HCT116 (cell line): ENCODE measurements around the gene SVIL. TPM values are rescaled to one million over a fixed set of nuclear protein-coding genes. Genes with fewer than 3 reads are reported as not detected.

Source experiments
- ATAC-seq: fragments of 200-7000 bp; cut with Tn5 transposase; 2 replicates; pipeline ENCODE4 v1.9.1; 2020; ENCODE audit warnings: mild to moderate bottlenecking, moderate library complexity
- BruUV-seq: library from RNA; stranded (reverse); fragments of 400-500 nt; replicated peaks from 2 replicates; lab custom pipeline; 2021; lab: Mats Ljungman, UMichigan
- CTCF ChIA-PET: fragments of 300-600 bp; sonication (Branson Sonifier 250); formaldehyde crosslinking; loops from one replicate; lab custom pipeline; 2021; ENCODE audit warnings: antibody characterized with exemption; lab: Charles Lee
- POLR2A ChIA-PET: fragments of 300-600, 350-600 bp; sonication (Branson Sonifier 250); formaldehyde crosslinking; loops from one replicate; lab custom pipeline; 2021; ENCODE audit warnings: antibody characterized with exemption; lab: Charles Lee
- RAD21 ChIA-PET, 2 experiments: fragments of 300-600 bp; sonication (Branson Sonifier 250); formaldehyde crosslinking; loops; one replicate each; lab custom pipeline; 2023; ENCODE audit warnings: low total read pairs in 2 of 2; ENCODE audit not compliant: uncharacterized antibody in 2 of 2, unreplicated experiment in 2 of 2, low non-redundant PET in 1 of 2; lab: Charles Lee
- DNase-seq: peaks from one replicate; pipeline ENCODE4 v3.0.0-alpha.2; 2010; ENCODE audit warnings: low read depth, low spot score
- H2AFZ ChIP-seq: fragments of 200-600 bp; shearing (Covaris generic), sonication (generic); 2 replicates; pipeline ENCODE4 v1.6.1; 2017; ENCODE audit warnings: low read depth, mixed run types, mixed read lengths, antibody characterized with exemption, low read length; ENCODE audit not compliant: poor library complexity, severe bottlenecking
- H3K27ac ChIP-seq: 2 replicates; pipeline ENCODE4 v1.5.1; 2012; ENCODE audit warnings: low read depth, low read length
- H3K27me3 ChIP-seq: fragments of 200-600 bp; sonication (generic); 2 replicates; pipeline ENCODE4 v1.6.1; 2016; ENCODE audit warnings: mixed run types, low read length, mixed read lengths; ENCODE audit not compliant: insufficient read depth
- H3K36me3 ChIP-seq, 2 experiments: fragments of 200-500 bp in 1 of 2; fragments of 200-600 bp in 1 of 2; sonication (Bioruptor generic) in 1 of 2; sonication (generic) in 1 of 2; 2 replicates each; pipeline versions ENCODE4 v1.5.1 to v1.6.1; 2014 to 2016; ENCODE audit warnings: low read length in 2 of 2, inconsistent platforms in 1 of 2, mixed read lengths in 1 of 2, mixed run types in 1 of 2; ENCODE audit not compliant: insufficient read depth in 2 of 2, control insufficient read depth in 1 of 2
- H3K4me1 ChIP-seq, 2 experiments: fragments of 200-600 bp in 1 of 2; sonication (generic) in 1 of 2; 2 replicates each; pipeline versions ENCODE4 v1.5.1 to v1.6.1; 2012 to 2017; ENCODE audit warnings: low read length in 2 of 2, inconsistent platforms in 1 of 2, mild to moderate bottlenecking in 1 of 2, mixed read lengths in 1 of 2, mixed run types in 1 of 2, moderate library complexity in 1 of 2; ENCODE audit not compliant: insufficient read depth in 2 of 2, control insufficient read depth in 1 of 2
- H3K4me2 ChIP-seq: fragments of 200-600 bp; sonication (generic); 2 replicates; pipeline ENCODE4 v1.6.1; 2017; ENCODE audit warnings: mixed run types, low read length, mixed read lengths
- H3K4me3 ChIP-seq, 2 experiments: fragments of 200-600 bp in 1 of 2; sonication (generic) in 1 of 2; replicated peaks in 1 of 2; 2 replicates each; pipeline ENCODE4 v1.5.1; 2011 to 2016; ENCODE audit warnings: low read length in 2 of 2, control low read depth in 1 of 2, low read depth in 1 of 2, mild to moderate bottlenecking in 1 of 2, mixed read lengths in 1 of 2, mixed run types in 1 of 2
- H3K79me2 ChIP-seq: fragments of 200-600 bp; sonication (generic); 2 replicates; pipeline ENCODE4 v1.6.1; 2017; ENCODE audit warnings: mild to moderate bottlenecking, mixed run types, low read length, moderate library complexity, mixed read lengths; ENCODE audit not compliant: insufficient read depth
- H3K9ac ChIP-seq: fragments of 200-600 bp; sonication (generic); 2 replicates; pipeline ENCODE4 v1.6.1; 2016; ENCODE audit warnings: low read length, mixed read lengths
- H3K9me2 ChIP-seq: fragments of 200-600 bp; sonication (generic), shearing (Covaris generic); 2 replicates; pipeline ENCODE4 v1.6.1; 2017; ENCODE audit warnings: mixed run types, mild to moderate bottlenecking, moderate library complexity; ENCODE audit not compliant: insufficient read depth
- H3K9me3 ChIP-seq, 2 experiments: fragments of 200-500 bp in 1 of 2; fragments of 200-600 bp in 1 of 2; sonication (Bioruptor generic) in 1 of 2; sonication (generic) in 1 of 2; 2 replicates each; pipeline ENCODE4 v1.6.1; 2014 to 2017; ENCODE audit warnings: low read length in 2 of 2, mixed read lengths in 2 of 2, inconsistent platforms in 1 of 2, low read depth in 1 of 2, mild to moderate bottlenecking in 1 of 2, mixed run types in 1 of 2, moderate library complexity in 1 of 2; ENCODE audit not compliant: control insufficient read depth in 1 of 2, insufficient read depth in 1 of 2
- H4K20me1 ChIP-seq: fragments of 200-600 bp; sonication (generic), shearing (Covaris generic); 2 replicates; pipeline ENCODE4 v1.6.1; 2017; ENCODE audit warnings: mixed run types, mild to moderate bottlenecking, moderate library complexity; ENCODE audit not compliant: insufficient read depth
- CBX3 ChIP-seq: IDR thresholded peaks from 2 replicates; pipeline ENCODE4 v1.6.1; 2012; ENCODE audit warnings: low read depth
- EGR1 ChIP-seq: IDR thresholded peaks from 2 replicates; pipeline ENCODE4 v1.6.1; 2012; ENCODE audit warnings: low read depth
- ELF1 ChIP-seq: IDR thresholded peaks from 2 replicates; pipeline ENCODE4 v1.6.1; 2012; ENCODE audit warnings: low read depth, borderline replicate concordance
- EZH2 ChIP-seq: fragments of 200-600 bp; sonication (generic); IDR thresholded peaks from 2 replicates; pipeline ENCODE4 v1.6.1; 2017; ENCODE audit warnings: antibody characterized with exemption, mixed run types
- EZH2phosphoT487 ChIP-seq: fragments of 200-600 bp; IDR thresholded peaks from 2 replicates; pipeline ENCODE4 v1.6.1; 2018; ENCODE audit warnings: antibody characterized with exemption, borderline replicate concordance
- FOSL1 ChIP-seq: IDR thresholded peaks from 2 replicates; pipeline ENCODE4 v1.6.1; 2012; ENCODE audit warnings: low read depth
- JUND ChIP-seq: IDR thresholded peaks from 2 replicates; pipeline ENCODE4 v1.6.1; 2012
- POLR2A ChIP-seq: IDR thresholded peaks from 2 replicates; pipeline ENCODE4 v1.7.0; 2011; ENCODE audit warnings: borderline replicate concordance; ENCODE audit not compliant: insufficient read depth, insufficient read length; ENCODE audit errors: extremely low read depth
- POLR2AphosphoS5 ChIP-seq: IDR thresholded peaks from 2 replicates; pipeline ENCODE4 v1.6.1; 2011; ENCODE audit warnings: mild to moderate bottlenecking, low read depth, low read length, moderate library complexity
- RAD21 ChIP-seq: IDR thresholded peaks from 2 replicates; pipeline ENCODE4 v1.6.1; 2012; ENCODE audit warnings: low read depth, mild to moderate bottlenecking
- SIN3A ChIP-seq: IDR thresholded peaks from 2 replicates; pipeline ENCODE4 v1.6.1; 2012; ENCODE audit warnings: low read depth
- SRF ChIP-seq: IDR thresholded peaks from 2 replicates; pipeline ENCODE4 v1.6.1; 2012; ENCODE audit warnings: low read depth
- TCF7L2 ChIP-seq: IDR thresholded peaks from 2 replicates; pipeline ENCODE4 v1.7.0; 2011; ENCODE audit warnings: borderline replicate concordance, inconsistent platforms; ENCODE audit not compliant: insufficient read depth, insufficient read length; ENCODE audit errors: extremely low read depth
- ZNF274 ChIP-seq: fragments of 200-500 bp; sonication (Bioruptor generic); IDR thresholded peaks from 2 replicates; pipeline ENCODE4 v1.6.1; 2014; ENCODE audit warnings: mild to moderate bottlenecking, low read depth, low read length, inconsistent platforms
- intact Hi-C: fragments of 100-400 bp; cut with micrococcal nuclease; formaldehyde crosslinking; loops from 2 replicates; pipeline ENCODE4 v1.10.0; 2022
- total RNA-seq: library from RNA; stranded (reverse); gene quantifications from one replicate; pipeline ENCODE4 v1.2.1, GENCODE V29; 2021; ENCODE audit not compliant: unreplicated experiment
- TF ChIP-seq, protein P1 (sequence below): IDR thresholded peaks from 2 replicates; pipeline ENCODE4 v1.6.1; 2012; ENCODE audit warnings: low read depth
- TF ChIP-seq, protein P2 (sequence below): IDR thresholded peaks from 2 replicates; pipeline ENCODE4 v1.6.1; 2012
- TF ChIP-seq, protein P3 (sequence below): IDR thresholded peaks from 2 replicates; pipeline ENCODE4 v1.6.1; 2012
- TF ChIP-seq, protein P4 (sequence below): IDR thresholded peaks from 2 replicates; pipeline ENCODE4 v1.6.1; 2011; ENCODE audit warnings: mild to moderate bottlenecking, low read length, moderate library complexity; ENCODE audit not compliant: insufficient replicate concordance; ENCODE audit errors: extremely low read depth

SVIL gene
- total RNA-seq, 1 experiment from 2014 or later: 27.0 TPM

DNA sequence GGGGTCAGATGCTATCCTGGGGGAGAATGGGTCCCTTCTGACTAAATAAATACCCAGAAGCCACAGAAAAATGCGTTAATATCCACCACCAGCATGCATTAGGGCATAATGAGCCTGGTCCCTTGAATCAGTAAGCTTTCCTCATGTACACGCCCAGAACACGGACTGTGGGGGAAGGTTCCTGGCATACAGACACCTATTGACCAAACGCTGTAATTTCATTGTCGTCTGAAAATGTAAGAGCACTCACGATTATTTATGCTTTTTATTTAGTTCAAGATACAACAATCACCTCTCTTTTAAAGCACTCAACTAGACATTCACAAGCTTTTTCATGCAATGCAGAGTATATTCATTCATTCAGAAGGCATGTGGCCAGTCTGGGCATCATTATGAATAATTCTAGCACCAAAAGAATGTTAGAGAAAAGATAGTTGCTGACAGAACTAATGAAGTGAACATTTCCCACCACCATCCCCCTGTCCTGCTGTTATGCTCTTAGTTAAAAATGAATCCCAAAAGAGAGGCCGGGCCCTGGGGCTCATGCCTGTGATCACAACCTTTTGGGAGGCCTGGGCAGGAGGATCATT lies 101.0 kb downstream of the SVIL start:
- Histone ChIP-seq H3K4me2 (no peak overlapping the region), H3K79me2 (no peaks in the 10 kb centered on the region; the same call in 1 of the 2 replicates), H3K9me2 (no peaks in the 10 kb centered on the region), H2AFZ (no peak overlapping the region), H3K36me3 (no peaks in the 10 kb centered on the region), H3K4me1 (peaks cover 2 to 13% of the 10 kb centered on the region in 2 experiments; a peak in 2 of 4 replicates), H3K4me3 (no peak overlapping the region), H3K9ac (no peak overlapping the region), H3K9me3 (no peaks in the 10 kb centered on the region), H3K27ac (no peak overlapping the region), H3K27me3 (no peaks in the 10 kb centered on the region), H4K20me1 (no peaks in the 10 kb centered on the region)
- TF ChIP-seq, protein P1, sequence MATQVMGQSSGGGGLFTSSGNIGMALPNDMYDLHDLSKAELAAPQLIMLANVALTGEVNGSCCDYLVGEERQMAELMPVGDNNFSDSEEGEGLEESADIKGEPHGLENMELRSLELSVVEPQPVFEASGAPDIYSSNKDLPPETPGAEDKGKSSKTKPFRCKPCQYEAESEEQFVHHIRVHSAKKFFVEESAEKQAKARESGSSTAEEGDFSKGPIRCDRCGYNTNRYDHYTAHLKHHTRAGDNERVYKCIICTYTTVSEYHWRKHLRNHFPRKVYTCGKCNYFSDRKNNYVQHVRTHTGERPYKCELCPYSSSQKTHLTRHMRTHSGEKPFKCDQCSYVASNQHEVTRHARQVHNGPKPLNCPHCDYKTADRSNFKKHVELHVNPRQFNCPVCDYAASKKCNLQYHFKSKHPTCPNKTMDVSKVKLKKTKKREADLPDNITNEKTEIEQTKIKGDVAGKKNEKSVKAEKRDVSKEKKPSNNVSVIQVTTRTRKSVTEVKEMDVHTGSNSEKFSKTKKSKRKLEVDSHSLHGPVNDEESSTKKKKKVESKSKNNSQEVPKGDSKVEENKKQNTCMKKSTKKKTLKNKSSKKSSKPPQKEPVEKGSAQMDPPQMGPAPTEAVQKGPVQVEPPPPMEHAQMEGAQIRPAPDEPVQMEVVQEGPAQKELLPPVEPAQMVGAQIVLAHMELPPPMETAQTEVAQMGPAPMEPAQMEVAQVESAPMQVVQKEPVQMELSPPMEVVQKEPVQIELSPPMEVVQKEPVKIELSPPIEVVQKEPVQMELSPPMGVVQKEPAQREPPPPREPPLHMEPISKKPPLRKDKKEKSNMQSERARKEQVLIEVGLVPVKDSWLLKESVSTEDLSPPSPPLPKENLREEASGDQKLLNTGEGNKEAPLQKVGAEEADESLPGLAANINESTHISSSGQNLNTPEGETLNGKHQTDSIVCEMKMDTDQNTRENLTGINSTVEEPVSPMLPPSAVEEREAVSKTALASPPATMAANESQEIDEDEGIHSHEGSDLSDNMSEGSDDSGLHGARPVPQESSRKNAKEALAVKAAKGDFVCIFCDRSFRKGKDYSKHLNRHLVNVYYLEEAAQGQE: no peak
- TF ChIP-seq, protein P2, sequence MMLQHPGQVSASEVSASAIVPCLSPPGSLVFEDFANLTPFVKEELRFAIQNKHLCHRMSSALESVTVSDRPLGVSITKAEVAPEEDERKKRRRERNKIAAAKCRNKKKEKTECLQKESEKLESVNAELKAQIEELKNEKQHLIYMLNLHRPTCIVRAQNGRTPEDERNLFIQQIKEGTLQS: no peak
- TF ChIP-seq RAD21 (no peak), ELF1 (no peak), JUND (no peak), CBX3 (no peak), ZNF274 (no peak), POLR2A (no peak), POLR2AphosphoS5 (no peak), TCF7L2 (no peak), SRF (no peak), FOSL1 (no peak), EGR1 (no peak), EZH2phosphoT487 (no peak), EZH2 (no peak), SIN3A (no peak)
- TF ChIP-seq, protein P3, sequence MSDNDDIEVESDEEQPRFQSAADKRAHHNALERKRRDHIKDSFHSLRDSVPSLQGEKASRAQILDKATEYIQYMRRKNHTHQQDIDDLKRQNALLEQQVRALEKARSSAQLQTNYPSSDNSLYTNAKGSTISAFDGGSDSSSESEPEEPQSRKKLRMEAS: no peak
- TF ChIP-seq, protein P4, sequence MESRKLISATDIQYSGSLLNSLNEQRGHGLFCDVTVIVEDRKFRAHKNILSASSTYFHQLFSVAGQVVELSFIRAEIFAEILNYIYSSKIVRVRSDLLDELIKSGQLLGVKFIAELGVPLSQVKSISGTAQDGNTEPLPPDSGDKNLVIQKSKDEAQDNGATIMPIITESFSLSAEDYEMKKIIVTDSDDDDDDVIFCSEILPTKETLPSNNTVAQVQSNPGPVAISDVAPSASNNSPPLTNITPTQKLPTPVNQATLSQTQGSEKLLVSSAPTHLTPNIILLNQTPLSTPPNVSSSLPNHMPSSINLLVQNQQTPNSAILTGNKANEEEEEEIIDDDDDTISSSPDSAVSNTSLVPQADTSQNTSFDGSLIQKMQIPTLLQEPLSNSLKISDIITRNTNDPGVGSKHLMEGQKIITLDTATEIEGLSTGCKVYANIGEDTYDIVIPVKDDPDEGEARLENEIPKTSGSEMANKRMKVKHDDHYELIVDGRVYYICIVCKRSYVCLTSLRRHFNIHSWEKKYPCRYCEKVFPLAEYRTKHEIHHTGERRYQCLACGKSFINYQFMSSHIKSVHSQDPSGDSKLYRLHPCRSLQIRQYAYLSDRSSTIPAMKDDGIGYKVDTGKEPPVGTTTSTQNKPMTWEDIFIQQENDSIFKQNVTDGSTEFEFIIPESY: no peak
- ChIA-PET CTCF (interaction anchor here (1.8 kb wide), 1 partner anchor 14 kb away, joined by 6 read pairs; no protein-coding TSS in a partner anchor), POLR2A (no interaction called here), RAD21 (no interaction called here)
- DNase-seq: no peak
- intact Hi-C loops: no loop called here
- ATAC-seq: no peak
- BruUV-seq: no TSS peak
